ENCODE results near the gene ZBTB17. TPM values are rescaled to one million over a fixed set of nuclear protein-coding genes. Genes with fewer than 3 reads are reported as not detected.

ZBTB17 gene
- total and polyA plus RNA-seq, 11 donors = 14.5 to 29.2 (median 22.1) TPM

DNA sequence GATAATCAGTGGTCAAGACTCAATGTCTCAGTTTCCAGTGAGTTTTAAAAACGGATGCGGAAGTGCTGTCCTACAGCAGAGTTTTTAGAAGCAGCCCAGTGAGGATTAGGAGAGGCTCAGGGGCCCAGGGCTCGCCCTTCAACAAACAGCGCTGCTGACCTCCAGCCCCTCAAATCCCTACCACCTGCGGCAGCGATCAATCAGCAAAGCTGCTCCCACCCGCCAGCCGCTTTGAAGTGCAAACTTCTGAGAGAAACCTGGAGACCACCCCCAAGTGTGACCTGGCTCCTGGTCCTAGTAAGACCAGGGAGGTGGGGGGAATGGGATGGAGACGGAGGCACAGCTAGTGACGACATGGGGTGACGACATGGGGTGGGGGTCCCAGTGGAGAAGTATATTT, 14.4 kb downstream of the ZBTB17 start:
- Histone ChIP-seq H3K27ac (no peak overlapping the region), H3K36me3 (peaks cover 0 to 19% (median 0%) of the 10 kb centered on the region in 9 donors), H3K9me3 (no peaks in the 10 kb centered on the region), H3K27me3 (no peaks in the 10 kb centered on the region), H3K4me1 (peaks cover 0 to 69% (median 32%) of the 10 kb centered on the region in 12 donors), H3K4me3 (no peak overlapping the region)
- ATAC-seq (no peak), DNase-seq (no peak)
- WGBS, 4 donors = 86 to 90% (median 88%) methylated on average over 11 of the region's 11 CpGs
- TF ChIP-seq POLR2A (IDR thresholded peaks at IDR 0.05) = no peak
- TF ChIP-seq, protein P1, sequence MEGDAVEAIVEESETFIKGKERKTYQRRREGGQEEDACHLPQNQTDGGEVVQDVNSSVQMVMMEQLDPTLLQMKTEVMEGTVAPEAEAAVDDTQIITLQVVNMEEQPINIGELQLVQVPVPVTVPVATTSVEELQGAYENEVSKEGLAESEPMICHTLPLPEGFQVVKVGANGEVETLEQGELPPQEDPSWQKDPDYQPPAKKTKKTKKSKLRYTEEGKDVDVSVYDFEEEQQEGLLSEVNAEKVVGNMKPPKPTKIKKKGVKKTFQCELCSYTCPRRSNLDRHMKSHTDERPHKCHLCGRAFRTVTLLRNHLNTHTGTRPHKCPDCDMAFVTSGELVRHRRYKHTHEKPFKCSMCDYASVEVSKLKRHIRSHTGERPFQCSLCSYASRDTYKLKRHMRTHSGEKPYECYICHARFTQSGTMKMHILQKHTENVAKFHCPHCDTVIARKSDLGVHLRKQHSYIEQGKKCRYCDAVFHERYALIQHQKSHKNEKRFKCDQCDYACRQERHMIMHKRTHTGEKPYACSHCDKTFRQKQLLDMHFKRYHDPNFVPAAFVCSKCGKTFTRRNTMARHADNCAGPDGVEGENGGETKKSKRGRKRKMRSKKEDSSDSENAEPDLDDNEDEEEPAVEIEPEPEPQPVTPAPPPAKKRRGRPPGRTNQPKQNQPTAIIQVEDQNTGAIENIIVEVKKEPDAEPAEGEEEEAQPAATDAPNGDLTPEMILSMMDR (IDR thresholded peaks at IDR 0.05) = no peak
- intact Hi-C loops (cut with DNase I) = no loop called here

DNA sequence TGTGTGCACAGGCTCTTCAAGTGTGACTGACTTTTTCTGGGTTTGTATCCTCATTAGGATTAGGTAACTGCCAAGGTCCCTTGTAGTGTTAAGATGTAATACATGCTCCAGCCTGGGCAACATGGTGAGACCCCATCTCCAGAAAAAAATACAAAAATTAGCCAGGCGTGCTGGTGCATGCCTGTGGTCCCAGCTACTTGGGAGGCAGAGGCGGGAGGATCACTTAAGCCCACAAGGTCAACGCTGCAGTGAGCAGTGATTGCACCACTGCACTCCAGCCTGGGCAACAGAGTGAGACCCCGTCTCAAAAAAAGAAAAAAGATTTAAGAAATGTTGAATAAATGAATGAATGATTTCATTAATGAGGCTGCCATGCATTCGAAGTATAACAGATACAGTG, 15.1 kb downstream of the ZBTB17 start:
- DNase-seq (no peak), ATAC-seq (no peak)
- H3K4me3 ChIP-seq = no peak overlapping the region
- 92 to 98% (median 97%) methylated on average over 5 of the region's 5 CpGs for WGBS, 4 donors
- peaks cover 0 to 69% (median 30%) of the 10 kb centered on the region in 12 donors for H3K4me1 ChIP-seq
- no peaks in the 10 kb centered on the region for H3K9me3 ChIP-seq
- peaks cover 0 to 19% (median 0%) of the 10 kb centered on the region in 9 donors for H3K36me3 ChIP-seq
- H3K27me3 ChIP-seq = no peaks in the 10 kb centered on the region
- TF ChIP-seq, protein P1 (IDR thresholded peaks at IDR 0.05) = no peak
- TF ChIP-seq POLR2A (IDR thresholded peaks at IDR 0.05) = no peak
- H3K27ac ChIP-seq = no peak overlapping the region
- intact Hi-C loops (cut with DNase I) = no loop called here

DNA sequence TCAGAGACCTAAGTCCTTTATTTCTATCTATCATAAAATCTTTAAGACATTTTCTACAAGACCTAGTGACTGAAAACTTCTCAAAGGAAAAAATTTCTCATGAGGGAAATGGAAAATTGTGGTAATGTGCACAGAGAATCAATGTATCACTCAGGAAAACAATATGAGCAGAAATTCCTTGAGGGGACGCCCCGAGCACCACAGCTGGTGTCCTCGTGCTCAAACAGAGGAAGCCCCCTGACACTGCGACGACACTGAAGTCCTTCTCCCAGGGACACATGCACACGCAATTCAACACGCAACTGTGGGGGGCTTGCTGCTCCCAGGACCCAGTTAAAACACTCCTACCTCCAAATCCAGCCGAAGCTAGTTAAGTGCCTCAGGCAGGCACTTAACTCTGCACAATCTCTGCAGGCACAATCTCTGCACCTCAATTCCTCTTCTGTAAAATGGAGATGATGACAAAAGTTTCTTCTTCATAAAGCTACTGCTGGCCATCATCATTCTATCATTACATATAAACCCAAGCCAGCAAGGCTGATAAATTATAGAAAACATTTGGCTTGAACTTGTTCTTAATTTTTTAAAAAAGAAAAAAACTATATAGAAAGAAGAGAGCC, 16.0 kb downstream of the ZBTB17 start:
- DNase-seq = no peak
- intact Hi-C loops (cut with DNase I) = no loop called here
- WGBS, 4 donors = 76 to 85% (median 83%) methylated on average over 8 of the region's 8 CpGs
- Histone ChIP-seq H3K4me3 (no peak overlapping the region), H3K36me3 (peaks cover 0 to 19% (median 0%) of the 10 kb centered on the region in 9 donors), H3K27me3 (no peaks in the 10 kb centered on the region), H3K9me3 (no peaks in the 10 kb centered on the region), H3K4me1 (peaks cover 0 to 63% (median 23%) of the 10 kb centered on the region in 12 donors), H3K27ac (no peak overlapping the region)
- ATAC-seq = no peak
- TF ChIP-seq POLR2A (IDR thresholded peaks at IDR 0.05) = no peak
- TF ChIP-seq, protein P1 (IDR thresholded peaks at IDR 0.05) = no peak

DNA sequence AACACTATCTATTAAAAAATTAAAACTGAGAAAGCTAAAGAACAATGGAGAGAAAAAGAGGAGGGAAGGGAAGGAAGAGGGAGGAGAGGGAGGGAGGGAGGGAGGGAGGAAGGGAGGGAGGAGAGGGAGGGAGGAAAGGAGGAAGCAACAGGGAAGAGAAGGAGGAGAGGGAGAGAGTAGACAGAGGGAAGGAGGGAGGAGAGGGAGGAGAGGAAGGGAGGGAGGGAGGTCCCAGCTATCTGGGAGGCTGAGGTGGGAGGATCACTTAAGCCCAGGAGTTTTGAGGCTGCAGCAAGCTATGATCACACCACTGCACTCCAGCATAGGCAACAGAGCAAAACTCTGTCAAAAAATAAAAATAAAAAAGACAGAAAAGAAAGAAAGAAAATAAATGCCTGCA, 16.5 kb downstream of the ZBTB17 start:
- Histone ChIP-seq H3K36me3 (peaks cover 0 to 19% (median 0%) of the 10 kb centered on the region in 9 donors), H3K9me3 (no peaks in the 10 kb centered on the region), H3K27ac (no peak overlapping the region), H3K4me3 (no peak overlapping the region), H3K27me3 (no peaks in the 10 kb centered on the region), H3K4me1 (peaks cover 0 to 62% (median 25%) of the 10 kb centered on the region in 12 donors)
- no peak for DNase-seq
- ATAC-seq = no peak
- no peak for TF ChIP-seq POLR2A (IDR thresholded peaks at IDR 0.05)
- TF ChIP-seq, protein P1 (IDR thresholded peaks at IDR 0.05) = no peak
- intact Hi-C loops (cut with DNase I) = no loop called here

Data from heart left ventricle (tissue), 16 donors.